ENCODE measurements around the gene GMDS. TPM values are rescaled to one million over a fixed set of nuclear protein-coding genes. Genes with fewer than 3 reads are reported as not detected.

Gene GMDS
- total and polyA plus RNA-seq, 2 donors (not counting 3 experiments of a cell fraction or from before 2014, with no cell fraction given): 9.8 to 23.5 TPM

- Histone ChIP-seq H4K20me1 (replicated peaks; ENCODE audit: control insufficient read depth, extremely low read depth, insufficient read depth, low read length) (no peaks in the 10 kb centered on the region), H3K4me1 (ENCODE audit: control insufficient read depth, extremely low read depth, insufficient read depth, low read length) (no peaks in the 10 kb centered on the region), H3K4me3 (replicated peaks in 1 of 3; ENCODE audit: insufficient read depth in 1 of 3, low read depth in 1 of 3, low read length in 3 of 3) (no peak overlapping the region), H3K9me1 (replicated peaks; ENCODE audit: control insufficient read depth, extremely low read depth, insufficient read depth, low read length) (no peaks in the 10 kb centered on the region), H3K9me3 (replicated peaks; ENCODE audit: control insufficient read depth, insufficient read depth, low read length) (no peaks in the 10 kb centered on the region), H3K79me2 (ENCODE audit: control insufficient read depth, insufficient read depth, low read length) (no peaks in the 10 kb centered on the region), H2AFZ (ENCODE audit: low read depth, low read length) (no peak overlapping the region), H3K27ac (ENCODE audit: insufficient read depth, low read depth, low read length) (no peak overlapping the region), H3K36me3 (ENCODE audit: control insufficient read depth in 2 of 2, extremely low read depth in 1 of 2, insufficient read depth in 2 of 2, low read length in 2 of 2) (no peaks in the 10 kb centered on the region), H3K27me3 (ENCODE audit: control insufficient read depth in 2 of 2, insufficient read depth in 2 of 2, low read length in 2 of 2) (no peaks in the 10 kb centered on the region), H3K9ac (replicated peaks; ENCODE audit: extremely low read depth, insufficient read depth, low read length) (no peak overlapping the region), H3K4me2 (ENCODE audit: insufficient read depth, low read length) (no peak overlapping the region)
- dilution Hi-C loops (cut with MboI; ENCODE audit: extremely low pct_ligation_motif_present, low sequenced_read_pairs) (no loop called here), intact Hi-C loops (cut with micrococcal nuclease) (no loop called here)
- ChIA-PET POLR2A (no interaction called here), CTCF (no interaction called here)
- BruUV-seq (replicated peaks): no TSS peak
- DNase-seq (ENCODE audit: low read depth, low spot score) (no peak), FAIRE-seq (no peak)
- no peak for TF ChIP-seq MYC (IDR thresholded peaks at IDR 0.05; ENCODE audit: low read depth, low read length)
Measured at GRCh38 chr6:1713016-1713600, 532.3 kb downstream of the GMDS start.

- Histone ChIP-seq H3K9me1 (replicated peaks; ENCODE audit: control insufficient read depth, extremely low read depth, insufficient read depth, low read length) (no peaks in the 10 kb centered on the region), H3K36me3 (ENCODE audit: control insufficient read depth in 2 of 2, extremely low read depth in 1 of 2, insufficient read depth in 2 of 2, low read length in 2 of 2) (no peaks in the 10 kb centered on the region), H3K9ac (replicated peaks; ENCODE audit: extremely low read depth, insufficient read depth, low read length) (no peak overlapping the region), H3K4me3 (replicated peaks in 1 of 3; ENCODE audit: insufficient read depth in 1 of 3, low read depth in 1 of 3, low read length in 3 of 3) (no peak overlapping the region), H3K9me3 (replicated peaks; ENCODE audit: control insufficient read depth, insufficient read depth, low read length) (no peaks in the 10 kb centered on the region), H2AFZ (ENCODE audit: low read depth, low read length) (no peak overlapping the region), H4K20me1 (replicated peaks; ENCODE audit: control insufficient read depth, extremely low read depth, insufficient read depth, low read length) (no peaks in the 10 kb centered on the region), H3K27me3 (ENCODE audit: control insufficient read depth in 2 of 2, insufficient read depth in 2 of 2, low read length in 2 of 2) (no peaks in the 10 kb centered on the region), H3K79me2 (ENCODE audit: control insufficient read depth, insufficient read depth, low read length) (no peaks in the 10 kb centered on the region), H3K4me1 (ENCODE audit: control insufficient read depth, extremely low read depth, insufficient read depth, low read length) (no peaks in the 10 kb centered on the region), H3K4me2 (ENCODE audit: insufficient read depth, low read length) (no peak overlapping the region), H3K27ac (ENCODE audit: insufficient read depth, low read depth, low read length) (no peak overlapping the region)
- intact Hi-C loops (cut with micrococcal nuclease) (no loop called here), dilution Hi-C loops (cut with MboI; ENCODE audit: extremely low pct_ligation_motif_present, low sequenced_read_pairs) (no loop called here)
- no peak for TF ChIP-seq FOS (IDR thresholded peaks at IDR 0.05; ENCODE audit: borderline replicate concordance, insufficient read depth, low read length)
- TF ChIP-seq GATA2 (IDR thresholded peaks at IDR 0.05; ENCODE audit: insufficient read depth, insufficient read length, low read depth, low read length): no peak
- no peak for TF ChIP-seq EZH2 (IDR thresholded peaks at IDR 0.05; ENCODE audit: borderline replicate concordance, low read depth, low read length, severe bottlenecking)
- TF ChIP-seq JUN (IDR thresholded peaks at IDR 0.05; ENCODE audit: borderline replicate concordance, insufficient read depth, insufficient read length, low read depth): no peak
- no peak for TF ChIP-seq MYC (IDR thresholded peaks at IDR 0.05; ENCODE audit: low read depth, low read length)
- no peak for TF ChIP-seq POLR2AphosphoS5 (IDR thresholded peaks at IDR 0.05; ENCODE audit: insufficient read depth, low read depth, low read length)
- no peak for TF ChIP-seq MAX (IDR thresholded peaks at IDR 0.05; ENCODE audit: insufficient read depth, insufficient read length)
- TF ChIP-seq POLR2A (IDR thresholded peaks at IDR 0.05; ENCODE audit: low read depth, low read length): no peak
- no peak for TF ChIP-seq CTCF (IDR thresholded peaks at IDR 0.05; ENCODE audit: extremely low read depth in 1 of 2, insufficient read depth in 1 of 2, low read depth in 1 of 2, low read length in 2 of 2)
- no TSS peak for BruUV-seq (replicated peaks)
- no peak for FAIRE-seq
- DNase-seq (ENCODE audit: low read depth, low spot score): no peak
- POLR2A ChIA-PET: no interaction called here
- CTCF ChIA-PET: interaction anchor here (1.2 kb wide), 1 partner anchor 10 kb away, joined by 3 read pairs; no protein-coding TSS in a partner anchor
Measured at GRCh38 chr6:1712451-1712850, 533.0 kb downstream of the GMDS start.

Data from endothelial cell of umbilical vein (primary cell).